HG03095 (cell line): ENCODE results near the gene PRKAG2.

Experiments used
- ATAC-seq: cut with Tn5 transposase; IDR thresholded peaks from one replicate; pipeline ENCODE4 v1.9.1; 2021; ENCODE audit warnings: moderate library complexity; ENCODE audit not compliant: unreplicated experiment

The PRKAG2 gene

GRCh38 chr7:151821226-151821625 lies 55.7 kb downstream of the PRKAG2 start:
- ATAC-seq: no peak

GRCh38 chr7:151820491-151821105 lies 56.3 kb downstream of the PRKAG2 start:
- no peak for ATAC-seq

GRCh38 chr7:151819866-151820265 lies 57.0 kb downstream of the PRKAG2 start:
- no peak for ATAC-seq

- no peak for ATAC-seq
Measured at GRCh38 chr7:151818674-151819519, 58.0 kb downstream of the PRKAG2 start.

- no peak for ATAC-seq
Measured at GRCh38 chr7:151817981-151818673, 58.8 kb downstream of the PRKAG2 start.

GRCh38 chr7:151817315-151817690 lies 59.6 kb downstream of the PRKAG2 start:
- ATAC-seq: no peak

- ATAC-seq: no peak
Measured at GRCh38 chr7:151816562-151817314, 60.2 kb downstream of the PRKAG2 start.

GRCh38 chr7:151815419-151815818 lies 61.5 kb downstream of the PRKAG2 start:
- ATAC-seq: no peak

GRCh38 chr7:151814400-151815009 lies 62.4 kb downstream of the PRKAG2 start:
- no peak for ATAC-seq

GRCh38 chr7:151813997-151814396 lies 62.9 kb downstream of the PRKAG2 start:
- no peak for ATAC-seq

- no peak for ATAC-seq
Measured at GRCh38 chr7:151813445-151813844, 63.5 kb downstream of the PRKAG2 start.

- no peak for ATAC-seq
Measured at GRCh38 chr7:151812967-151813366, 63.9 kb downstream of the PRKAG2 start.

- ATAC-seq: no peak
Measured at GRCh38 chr7:151810441-151811232, 66.3 kb downstream of the PRKAG2 start.

- no peak for ATAC-seq
Measured at GRCh38 chr7:151809864-151810170, 67.1 kb downstream of the PRKAG2 start.

- no peak for ATAC-seq
Measured at GRCh38 chr7:151809146-151809863, 67.6 kb downstream of the PRKAG2 start.

- ATAC-seq: no peak
Measured at GRCh38 chr7:151808400-151809145, 68.3 kb downstream of the PRKAG2 start.

GRCh38 chr7:151807846-151808245 lies 69.1 kb downstream of the PRKAG2 start:
- ATAC-seq: no peak

GRCh38 chr7:151806952-151807775 lies 69.8 kb downstream of the PRKAG2 start:
- no peak for ATAC-seq
